ENCODE data around the gene TMEM139.

Gene TMEM139

DNA sequence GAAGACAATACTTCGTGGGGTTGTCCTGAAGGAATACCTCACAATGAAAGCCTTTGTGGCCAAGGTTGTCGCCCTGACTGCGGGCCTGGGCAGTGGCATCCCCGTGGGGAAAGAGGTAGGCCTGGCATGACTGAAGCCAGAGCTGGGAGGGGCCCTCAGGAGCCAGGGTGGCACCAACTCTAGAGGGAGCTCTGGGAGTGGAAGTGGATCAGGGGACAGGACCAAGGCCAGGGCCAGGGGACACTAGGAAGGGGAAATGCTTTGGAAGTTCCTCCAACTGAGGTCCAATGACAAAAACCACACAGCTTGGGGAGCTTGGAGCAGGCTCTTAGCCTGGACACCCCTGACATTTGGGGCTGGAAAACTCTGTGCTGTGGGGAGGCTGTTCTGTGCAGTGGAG lies 37.0 kb downstream of the TMEM139 start:
- Histone ChIP-seq H3K27ac (no peak overlapping the region), H3K36me3 (no peaks in the 10 kb centered on the region), H3K27me3 (ENCODE audit: insufficient read depth, low read depth, severe bottlenecking) (no peaks in the 10 kb centered on the region), H3K4me3 (ENCODE audit: low read depth, low read length) (no peak overlapping the region), H3K9me3 (ENCODE audit: severe bottlenecking) (no peaks in the 10 kb centered on the region)
- no peak for DNase-seq
- TF ChIP-seq, protein P1, sequence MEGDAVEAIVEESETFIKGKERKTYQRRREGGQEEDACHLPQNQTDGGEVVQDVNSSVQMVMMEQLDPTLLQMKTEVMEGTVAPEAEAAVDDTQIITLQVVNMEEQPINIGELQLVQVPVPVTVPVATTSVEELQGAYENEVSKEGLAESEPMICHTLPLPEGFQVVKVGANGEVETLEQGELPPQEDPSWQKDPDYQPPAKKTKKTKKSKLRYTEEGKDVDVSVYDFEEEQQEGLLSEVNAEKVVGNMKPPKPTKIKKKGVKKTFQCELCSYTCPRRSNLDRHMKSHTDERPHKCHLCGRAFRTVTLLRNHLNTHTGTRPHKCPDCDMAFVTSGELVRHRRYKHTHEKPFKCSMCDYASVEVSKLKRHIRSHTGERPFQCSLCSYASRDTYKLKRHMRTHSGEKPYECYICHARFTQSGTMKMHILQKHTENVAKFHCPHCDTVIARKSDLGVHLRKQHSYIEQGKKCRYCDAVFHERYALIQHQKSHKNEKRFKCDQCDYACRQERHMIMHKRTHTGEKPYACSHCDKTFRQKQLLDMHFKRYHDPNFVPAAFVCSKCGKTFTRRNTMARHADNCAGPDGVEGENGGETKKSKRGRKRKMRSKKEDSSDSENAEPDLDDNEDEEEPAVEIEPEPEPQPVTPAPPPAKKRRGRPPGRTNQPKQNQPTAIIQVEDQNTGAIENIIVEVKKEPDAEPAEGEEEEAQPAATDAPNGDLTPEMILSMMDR (IDR thresholded peaks at IDR 0.05; ENCODE audit: low read depth, low read length): peak; percentile 40

DNA sequence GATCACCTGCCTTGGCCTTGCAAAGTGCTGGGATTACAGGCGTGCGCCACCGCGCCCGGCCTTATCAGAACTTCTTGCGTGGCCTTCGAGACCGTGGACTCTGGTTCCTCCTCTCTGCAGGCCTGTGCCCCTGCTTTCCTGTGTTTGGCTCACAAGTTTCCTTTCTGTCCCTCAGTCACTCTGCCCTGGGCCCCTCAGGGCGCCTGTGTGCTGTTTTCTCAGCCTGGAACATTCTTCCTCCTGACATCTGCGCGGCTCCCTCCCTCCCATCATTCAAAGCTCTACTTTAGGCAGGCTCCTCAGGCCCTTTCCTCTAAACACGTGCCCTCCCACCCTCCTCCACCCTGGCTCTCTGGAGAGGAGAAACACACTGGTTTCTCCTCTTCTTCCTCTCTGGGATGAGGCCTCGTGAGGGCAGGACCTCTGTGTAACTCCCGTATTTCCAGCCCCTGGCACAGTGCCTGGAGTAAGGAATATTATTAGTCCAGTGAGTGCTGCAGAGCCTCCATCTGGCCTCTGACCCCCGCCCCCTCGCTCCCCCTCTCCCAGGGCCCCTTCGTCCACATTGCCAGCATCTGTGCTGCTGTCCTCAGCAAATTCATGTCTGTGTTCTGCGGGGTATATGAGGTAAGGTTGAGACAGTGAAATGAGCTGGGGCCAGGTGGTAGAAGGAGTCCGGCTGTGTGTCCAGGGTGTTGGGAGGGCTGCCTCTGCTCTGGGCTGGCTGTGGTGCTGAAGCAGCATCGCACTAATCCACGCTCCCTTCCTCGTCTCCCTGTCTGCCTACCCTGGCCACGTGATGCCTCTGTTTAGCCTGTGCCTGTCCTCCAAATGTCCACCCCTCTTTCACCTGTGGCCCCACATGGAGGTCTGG lies 38.2 kb downstream of the TMEM139 start:
- Histone ChIP-seq H3K9me3 (ENCODE audit: severe bottlenecking) (no peaks in the 10 kb centered on the region), H3K27me3 (ENCODE audit: insufficient read depth, low read depth, severe bottlenecking) (no peaks in the 10 kb centered on the region), H3K36me3 (no peaks in the 10 kb centered on the region), H3K27ac (peak overlapping the region; percentile 13; the same call in 1 of the 2 replicates), H3K4me3 (ENCODE audit: low read depth, low read length) (no peak overlapping the region)
- DNase-seq: peak; percentile 44
- TF ChIP-seq, protein P1 (IDR thresholded peaks at IDR 0.05; ENCODE audit: low read depth, low read length): no peak

DNA sequence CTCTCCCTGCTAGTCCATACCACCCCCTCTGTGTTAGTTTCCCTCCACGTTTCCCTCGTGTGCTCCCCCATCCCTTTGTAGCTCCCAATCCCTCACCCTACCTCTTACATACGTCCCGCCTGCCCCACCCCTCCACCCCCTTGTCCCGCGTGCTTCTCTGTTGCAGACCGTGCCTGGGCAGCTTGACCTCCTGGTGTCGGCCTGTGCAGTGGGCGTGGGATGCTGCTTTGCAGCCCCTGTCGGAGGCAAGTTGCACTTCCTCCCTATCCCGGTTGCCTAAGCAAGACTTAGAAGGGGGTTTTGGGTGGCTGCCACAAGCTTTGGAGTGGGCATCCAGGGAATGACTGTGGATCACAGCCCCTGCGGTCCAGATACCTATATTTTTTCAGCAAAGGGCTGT lies 38.9 kb downstream of the TMEM139 start:
- H3K27ac ChIP-seq: no peak overlapping the region
- H3K27me3 ChIP-seq (ENCODE audit: insufficient read depth, low read depth, severe bottlenecking): no peaks in the 10 kb centered on the region
- H3K9me3 ChIP-seq (ENCODE audit: severe bottlenecking): no peaks in the 10 kb centered on the region
- no peak for DNase-seq
- no peaks in the 10 kb centered on the region for H3K36me3 ChIP-seq
- H3K4me3 ChIP-seq (ENCODE audit: low read depth, low read length): no peak overlapping the region
- TF ChIP-seq, protein P1 (IDR thresholded peaks at IDR 0.05; ENCODE audit: low read depth, low read length): no peak

DNA sequence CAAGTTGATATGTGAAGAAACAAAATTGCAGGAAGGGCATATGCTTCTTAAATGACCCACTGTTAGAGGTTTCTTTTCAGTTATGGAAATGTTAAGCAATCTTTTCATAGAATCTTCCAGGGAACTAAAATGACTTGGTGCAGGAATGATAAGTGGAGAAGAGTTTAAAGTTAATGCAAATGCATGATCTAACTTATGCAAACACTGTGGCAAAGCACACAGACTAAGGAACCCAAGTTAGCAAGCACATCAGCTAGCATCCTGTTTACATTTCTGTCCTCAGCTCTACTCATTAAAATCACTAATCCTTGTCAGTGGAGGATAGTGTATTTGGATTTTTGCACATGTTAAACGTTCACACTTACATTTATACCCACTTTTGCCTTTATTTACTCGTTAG lies 40.5 kb downstream of the TMEM139 start:
- Histone ChIP-seq H3K9me3 (ENCODE audit: severe bottlenecking) (no peaks in the 10 kb centered on the region), H3K36me3 (no peaks in the 10 kb centered on the region), H3K27ac (no peak overlapping the region), H3K4me3 (ENCODE audit: low read depth, low read length) (no peak overlapping the region), H3K27me3 (ENCODE audit: insufficient read depth, low read depth, severe bottlenecking) (no peaks in the 10 kb centered on the region)
- TF ChIP-seq, protein P1 (IDR thresholded peaks at IDR 0.05; ENCODE audit: low read depth, low read length): no peak
- no peak for DNase-seq

DNA sequence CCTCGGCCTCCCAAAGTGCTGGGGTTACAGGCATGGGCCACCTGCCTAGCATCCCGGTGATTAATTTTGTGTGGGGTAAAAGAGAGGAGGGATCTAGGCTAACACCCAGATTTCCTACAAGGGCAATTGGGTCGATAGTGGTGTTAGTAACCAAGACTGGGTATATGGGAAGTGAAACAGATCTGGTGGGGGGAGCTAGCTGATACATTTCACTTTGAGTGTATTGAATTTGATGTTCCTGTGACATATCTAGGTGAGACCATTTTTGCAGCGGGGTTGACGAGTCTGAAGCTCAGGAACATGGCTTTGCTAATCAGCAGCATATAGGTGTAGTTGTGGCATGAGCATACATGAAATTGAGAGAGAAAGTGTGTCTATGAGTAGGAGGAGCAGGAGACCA lies 43.1 kb downstream of the TMEM139 start:
- TF ChIP-seq, protein P1 (IDR thresholded peaks at IDR 0.05; ENCODE audit: low read depth, low read length): no peak

More for the DNA sequence above, 43.1 kb downstream of the TMEM139 start:
- no peaks in the 10 kb centered on the region for H3K36me3 ChIP-seq
- no peaks in the 10 kb centered on the region for H3K9me3 ChIP-seq (ENCODE audit: severe bottlenecking)
- DNase-seq: no peak
- no peaks in the 10 kb centered on the region for H3K27me3 ChIP-seq (ENCODE audit: insufficient read depth, low read depth, severe bottlenecking)
- no peak overlapping the region for H3K27ac ChIP-seq
- H3K4me3 ChIP-seq (ENCODE audit: low read depth, low read length): no peak overlapping the region

Data from WERI-Rb-1 (cell line).